NCI-H82 (cell line): ENCODE measurements around the gene RANBP1.

Source experiments
- DNase-seq: peaks from one replicate; lab custom pipeline; 2025; lab: John Stamatoyannopoulos, UW

The RANBP1 gene

DNA sequence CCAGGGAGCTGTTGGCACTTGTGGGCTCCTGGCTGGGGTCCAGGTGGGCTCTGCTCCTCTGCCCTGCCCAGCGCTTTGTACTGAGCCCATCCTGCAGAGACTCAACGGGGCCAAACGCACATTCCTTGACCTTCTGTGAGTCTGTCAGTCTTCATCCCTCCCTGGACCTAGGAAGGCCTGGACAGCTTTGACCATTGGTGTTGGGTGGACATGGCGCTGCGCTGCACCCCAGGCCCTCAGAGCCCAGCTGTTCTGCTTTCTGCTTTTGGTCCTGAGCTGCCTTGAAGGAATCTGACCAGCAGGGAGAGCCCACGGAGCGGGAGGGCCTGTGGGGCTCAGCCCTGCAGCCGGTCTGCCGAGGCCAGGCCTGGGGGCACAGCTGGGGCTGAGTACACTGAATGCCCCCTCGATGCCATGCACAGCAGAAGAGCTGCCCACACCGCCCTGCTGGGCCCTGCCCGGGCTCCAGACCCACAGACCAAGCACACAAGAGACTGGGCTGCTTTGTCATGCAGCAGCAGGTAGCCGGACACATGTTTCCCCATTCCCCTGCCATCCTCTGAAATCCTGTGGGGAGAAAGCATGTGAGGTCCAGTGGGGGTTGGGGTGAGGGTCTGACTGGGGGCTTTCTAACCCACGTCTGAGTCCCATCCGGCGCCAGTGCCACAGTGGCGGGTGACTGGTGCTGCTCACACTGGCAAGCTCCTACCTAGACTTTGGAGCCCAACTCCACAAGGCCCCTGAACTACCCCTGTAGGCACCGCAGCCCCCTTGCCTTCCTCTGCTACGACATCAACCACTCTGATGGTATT is 59.1 kb downstream of the RANBP1 start:
- DNase-seq, result peak; percentile 59

DNA sequence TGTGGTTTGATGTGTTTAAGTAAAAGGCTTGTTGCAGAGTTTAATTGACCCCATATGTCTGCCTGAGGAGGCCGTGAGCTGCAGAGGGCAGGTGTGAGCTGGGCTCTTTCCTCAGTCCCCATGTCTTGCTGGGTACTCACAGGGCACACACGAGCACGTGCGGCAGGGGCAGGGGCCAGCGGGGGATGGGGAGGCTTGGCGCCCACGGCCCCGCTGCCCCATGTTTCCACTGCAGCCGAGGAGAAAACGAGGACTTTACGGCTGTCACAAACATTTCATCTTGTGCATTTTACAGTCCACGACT is 59.6 kb downstream of the RANBP1 start:
- peak; percentile 20 for DNase-seq

DNA sequence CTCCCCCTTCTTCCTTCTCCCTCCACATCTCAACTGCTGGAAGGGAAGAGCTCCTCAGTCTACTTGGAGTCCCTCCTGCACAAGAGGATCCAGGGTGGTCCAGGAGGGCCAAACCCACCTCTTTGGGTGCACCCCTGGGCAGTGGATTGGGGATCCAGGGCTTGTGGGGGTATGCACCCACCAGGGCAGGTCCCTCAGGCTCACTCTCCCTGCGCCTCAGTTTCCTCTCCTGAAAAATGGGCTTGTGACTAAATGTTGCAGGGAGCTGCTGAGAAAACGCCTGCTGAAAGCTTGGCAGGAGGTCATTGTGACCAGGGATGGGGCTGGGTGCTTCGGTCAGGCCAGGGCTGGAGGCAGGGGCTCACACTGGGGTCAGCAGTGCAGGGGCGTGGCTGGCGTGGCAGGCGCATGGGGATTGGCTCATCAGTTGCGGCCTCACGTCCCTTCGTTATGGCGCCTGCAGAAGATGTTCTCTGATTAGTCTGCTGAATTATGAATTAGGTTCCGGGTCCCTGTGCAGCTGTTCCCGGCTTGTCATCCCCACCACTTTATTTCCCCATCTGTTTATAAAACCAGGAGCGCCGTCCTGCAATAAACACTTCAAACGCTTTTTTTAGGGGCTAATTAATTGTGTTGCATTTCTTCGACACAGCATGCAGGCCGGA is 60.6 kb downstream of the RANBP1 start:
- DNase-seq, result no peak
